Omental fat pad (tissue), 4 donors: ENCODE measurements around the gene PLEK. TPM values are rescaled to one million over a fixed set of nuclear protein-coding genes. Genes with fewer than 3 reads are reported as not detected.

Experiments used
- ATAC-seq: fragments of 150-250 bp; one replicate; pipeline ENCODE4 v1.9.1; 2016; ENCODE audit warnings: mild to moderate bottlenecking, moderate library complexity; ENCODE audit not compliant: low FRiP score
- DNase-seq: peaks from one replicate; pipeline ENCODE4 v3.0.0-alpha.2; 2019; ENCODE audit warnings: low spot score
- CTCF ChIP-seq, 3 donors: fragments of 450-650 bp; IDR thresholded peaks; one replicate each; pipeline ENCODE4 v1.5.1; 2016 to 2017; ENCODE audit warnings: antibody characterized with exemption in 3 of 3, mild to moderate bottlenecking in 3 of 3, moderate library complexity in 2 of 3
- total RNA-seq, 4 donors: library from RNA; depleted of rRNA; stranded (reverse); fragments of >200 nt; gene quantifications; one replicate each; pipeline ENCODE4 v1.1.0, GENCODE V29; 2016

PLEK gene
- total RNA-seq, 4 donors from 2014 or later = 16.9 to 55.1 (median 31.9) TPM

GRCh38 chr2:68403199-68403644 is 38.1 kb downstream of the PLEK start:
- no peak for TF ChIP-seq CTCF (IDR thresholded peaks at IDR 0.05)
- DNase-seq (no peak), ATAC-seq (no peak)

GRCh38 chr2:68404164-68404563 is 39.1 kb downstream of the PLEK start:
- no peak for TF ChIP-seq CTCF (IDR thresholded peaks at IDR 0.05)

GRCh38 chr2:68404893-68405799 is 40.1 kb downstream of the PLEK start:
- no peak for ATAC-seq
- TF ChIP-seq CTCF (IDR thresholded peaks at IDR 0.05) = no peak
- no peak for DNase-seq

More at GRCh38 chr2:68404164-68404563, 39.1 kb downstream of the PLEK start:
- DNase-seq (no peak), ATAC-seq (no peak)

GRCh38 chr2:68411397-68412126 is 46.5 kb downstream of the PLEK start:
- DNase-seq (no peak), ATAC-seq (no peak)
- TF ChIP-seq CTCF (IDR thresholded peaks at IDR 0.05) = no peak

GRCh38 chr2:68412127-68412819 is 47.2 kb downstream of the PLEK start:
- no peak for DNase-seq
- no peak for ATAC-seq
- no peak for TF ChIP-seq CTCF (IDR thresholded peaks at IDR 0.05)

GRCh38 chr2:68413466-68413865 is 48.4 kb downstream of the PLEK start:
- DNase-seq (no peak), ATAC-seq (no peak)
- TF ChIP-seq CTCF (IDR thresholded peaks at IDR 0.05) = no peak
